ENCODE data around the gene PCNX1. TPM values are rescaled to one million over a fixed set of nuclear protein-coding genes. Genes with fewer than 3 reads are reported as not detected.

Gene PCNX1
- polyA plus RNA-seq, 1 experiment, result 33.2 TPM

DNA sequence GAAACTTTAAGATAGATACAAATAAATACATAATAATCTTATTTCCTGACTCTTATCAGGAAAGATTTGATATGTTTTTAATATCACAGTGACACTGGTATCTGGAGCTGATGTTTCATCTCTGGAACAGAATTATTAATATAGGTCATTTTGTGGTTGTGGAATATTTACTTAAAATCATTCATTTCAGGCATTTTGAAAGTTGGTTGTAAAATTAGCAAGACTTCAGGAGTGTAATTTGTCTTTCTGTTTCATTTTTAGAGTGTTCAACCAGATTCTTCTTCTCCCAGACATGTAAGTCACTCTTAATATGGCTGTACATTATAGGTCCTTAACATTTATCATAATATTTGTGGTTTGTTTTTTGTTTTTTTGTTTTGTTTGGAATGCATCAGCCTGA, 115.7 kb downstream of the PCNX1 start:
- H3K36me3 ChIP-seq (ENCODE audit: control insufficient read depth, insufficient read depth, low read length), result no peaks in the 10 kb centered on the region
- H3K4me3 ChIP-seq (ENCODE audit: low read depth, low read length), result no peak overlapping the region
- TF ChIP-seq, protein P1, sequence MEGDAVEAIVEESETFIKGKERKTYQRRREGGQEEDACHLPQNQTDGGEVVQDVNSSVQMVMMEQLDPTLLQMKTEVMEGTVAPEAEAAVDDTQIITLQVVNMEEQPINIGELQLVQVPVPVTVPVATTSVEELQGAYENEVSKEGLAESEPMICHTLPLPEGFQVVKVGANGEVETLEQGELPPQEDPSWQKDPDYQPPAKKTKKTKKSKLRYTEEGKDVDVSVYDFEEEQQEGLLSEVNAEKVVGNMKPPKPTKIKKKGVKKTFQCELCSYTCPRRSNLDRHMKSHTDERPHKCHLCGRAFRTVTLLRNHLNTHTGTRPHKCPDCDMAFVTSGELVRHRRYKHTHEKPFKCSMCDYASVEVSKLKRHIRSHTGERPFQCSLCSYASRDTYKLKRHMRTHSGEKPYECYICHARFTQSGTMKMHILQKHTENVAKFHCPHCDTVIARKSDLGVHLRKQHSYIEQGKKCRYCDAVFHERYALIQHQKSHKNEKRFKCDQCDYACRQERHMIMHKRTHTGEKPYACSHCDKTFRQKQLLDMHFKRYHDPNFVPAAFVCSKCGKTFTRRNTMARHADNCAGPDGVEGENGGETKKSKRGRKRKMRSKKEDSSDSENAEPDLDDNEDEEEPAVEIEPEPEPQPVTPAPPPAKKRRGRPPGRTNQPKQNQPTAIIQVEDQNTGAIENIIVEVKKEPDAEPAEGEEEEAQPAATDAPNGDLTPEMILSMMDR (IDR thresholded peaks at IDR 0.05; ENCODE audit: insufficient read depth, low read depth, low read length), result no peak
- CTCF ChIA-PET, result no interaction called here
- H3K27me3 ChIP-seq (ENCODE audit: control insufficient read depth, insufficient read depth, low read length), result no peaks in the 10 kb centered on the region
- POLR2A ChIA-PET, result no interaction called here
- no peak for DNase-seq (ENCODE audit: low read depth)

DNA sequence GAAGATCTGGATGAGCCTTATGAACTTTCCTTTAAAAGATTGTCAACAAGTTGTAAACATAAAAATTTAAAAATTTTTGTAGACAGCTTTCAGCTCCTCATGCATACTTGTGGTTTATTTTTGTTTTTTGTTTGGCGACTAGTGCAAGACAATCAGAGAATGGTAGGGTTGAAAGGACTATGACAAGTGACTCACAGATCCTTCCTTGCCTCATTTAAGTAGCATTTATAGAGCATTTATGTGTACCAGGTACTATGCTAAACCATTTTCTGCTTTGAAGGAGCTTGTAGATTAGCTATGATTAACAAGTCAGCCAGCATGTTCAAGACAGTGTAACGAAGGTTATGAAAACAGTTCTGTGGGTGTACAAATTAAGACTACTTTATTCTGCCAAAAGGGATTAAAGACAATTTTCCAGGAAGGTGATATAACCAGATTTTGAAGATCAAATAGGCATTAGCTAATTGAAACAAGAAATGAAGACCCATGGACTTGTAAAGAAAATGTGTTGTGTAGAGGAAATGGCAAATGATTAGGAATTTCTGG, 122.0 kb downstream of the PCNX1 start:
- H3K36me3 ChIP-seq (ENCODE audit: control insufficient read depth, insufficient read depth, low read length), result peaks cover 9% of the 10 kb centered on the region
- ChIA-PET CTCF (no interaction called here), POLR2A (no interaction called here)
- no peaks in the 10 kb centered on the region for H3K27me3 ChIP-seq (ENCODE audit: control insufficient read depth, insufficient read depth, low read length)
- TF ChIP-seq, protein P1 (IDR thresholded peaks at IDR 0.05; ENCODE audit: insufficient read depth, low read depth, low read length), result no peak
- no peak overlapping the region for H3K4me3 ChIP-seq (ENCODE audit: low read depth, low read length)
- no peak for DNase-seq (ENCODE audit: low read depth)

DNA sequence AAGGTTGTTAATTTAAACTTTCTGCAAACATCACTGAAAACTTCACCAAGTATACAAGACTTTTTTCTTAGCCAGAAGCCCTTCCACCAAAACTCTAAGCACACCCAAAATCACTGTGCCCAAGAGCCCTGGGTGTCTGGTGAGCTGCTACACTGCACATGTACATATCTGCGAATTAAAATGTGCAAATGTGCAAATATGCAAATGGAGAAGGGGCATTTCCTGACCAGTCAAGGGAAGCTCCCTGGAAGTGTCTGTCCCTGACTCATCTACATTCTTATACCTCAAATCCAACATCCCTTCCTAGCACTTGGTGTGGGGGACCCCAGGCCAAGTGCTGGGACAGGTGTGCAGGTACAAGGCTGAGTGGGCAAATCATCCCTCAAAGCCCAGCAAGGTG, 123.7 kb downstream of the PCNX1 start:
- TF ChIP-seq, protein P1 (IDR thresholded peaks at IDR 0.05; ENCODE audit: insufficient read depth, low read depth, low read length), result no peak
- CTCF ChIA-PET, result no interaction called here
- no peaks in the 10 kb centered on the region for H3K27me3 ChIP-seq (ENCODE audit: control insufficient read depth, insufficient read depth, low read length)
- POLR2A ChIA-PET, result no interaction called here
- no peak overlapping the region for H3K4me3 ChIP-seq (ENCODE audit: low read depth, low read length)
- DNase-seq (ENCODE audit: low read depth), result no peak
- H3K36me3 ChIP-seq (ENCODE audit: control insufficient read depth, insufficient read depth, low read length), result peaks cover 9% of the 10 kb centered on the region

DNA sequence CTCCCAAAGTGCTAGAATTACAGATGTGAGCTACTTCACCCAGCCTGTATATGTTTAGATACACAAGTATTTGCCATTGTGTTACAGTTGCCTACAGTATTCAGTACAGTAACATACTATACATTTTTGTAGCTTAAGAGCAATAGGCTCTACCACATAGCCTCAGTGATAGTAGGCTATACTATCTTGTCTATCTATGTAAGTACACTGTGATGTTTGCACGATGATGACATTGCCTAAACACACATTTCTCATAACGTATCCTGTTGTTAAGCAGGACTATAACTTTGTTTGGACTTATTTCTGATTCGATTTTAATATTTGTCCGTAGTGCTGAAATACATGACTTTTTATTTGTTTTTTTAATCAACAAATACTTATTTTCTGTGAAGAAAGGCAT, 129.2 kb downstream of the PCNX1 start:
- ChIA-PET POLR2A (no interaction called here), CTCF (no interaction called here)
- TF ChIP-seq, protein P1 (IDR thresholded peaks at IDR 0.05; ENCODE audit: insufficient read depth, low read depth, low read length), result no peak
- Histone ChIP-seq H3K4me3 (ENCODE audit: low read depth, low read length) (no peak overlapping the region), H3K36me3 (ENCODE audit: control insufficient read depth, insufficient read depth, low read length) (peaks cover 5% of the 10 kb centered on the region), H3K27me3 (ENCODE audit: control insufficient read depth, insufficient read depth, low read length) (no peaks in the 10 kb centered on the region)
- DNase-seq (ENCODE audit: low read depth), result no peak

DNA sequence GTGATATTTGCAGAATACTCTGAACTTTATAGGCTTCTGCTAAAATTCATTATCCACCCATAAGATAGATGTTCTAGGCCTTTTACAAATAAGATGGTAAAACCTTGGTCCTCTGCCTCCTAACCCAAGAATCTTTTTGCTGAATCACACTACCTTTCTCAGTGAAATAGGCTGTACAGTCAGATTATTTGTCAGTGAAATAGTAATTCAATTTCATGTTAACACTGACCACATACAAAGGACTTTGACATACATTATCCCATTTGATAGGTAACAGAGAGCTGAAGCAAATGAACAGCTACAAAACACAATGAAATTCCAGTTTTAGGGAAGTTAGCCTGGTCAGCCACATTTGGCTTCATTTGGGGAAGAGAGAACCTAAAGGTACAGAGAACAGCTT, 141.1 kb downstream of the PCNX1 start:
- ChIA-PET CTCF (interaction anchor here (1.6 kb wide), 1 partner anchor 9 kb away, joined by 5 read pairs; no protein-coding TSS in a partner anchor), POLR2A (no interaction called here)
- H3K4me3 ChIP-seq (ENCODE audit: low read depth, low read length), result no peak overlapping the region
- peaks cover 5% of the 10 kb centered on the region for H3K36me3 ChIP-seq (ENCODE audit: control insufficient read depth, insufficient read depth, low read length)
- TF ChIP-seq, protein P1 (IDR thresholded peaks at IDR 0.05; ENCODE audit: insufficient read depth, low read depth, low read length), result no peak
- DNase-seq (ENCODE audit: low read depth), result no peak
- H3K27me3 ChIP-seq (ENCODE audit: control insufficient read depth, insufficient read depth, low read length), result no peaks in the 10 kb centered on the region
